IMR-90 (cell line): ENCODE results near the gene CASTOR1.

Source experiments
- BHLHE40 ChIP-seq: fragments of 150-350 bp; IDR thresholded peaks from 2 replicates; pipeline ENCODE4 v1.6.1; 2016; ENCODE audit warnings: mild to moderate bottlenecking, low read depth, low read length
- CHD1 ChIP-seq: IDR thresholded peaks from 2 replicates; pipeline ENCODE4 v1.6.1; 2012; ENCODE audit warnings: low read depth, low read length, improper control_type of control experiment
- FOS ChIP-seq: fragments of 150-350 bp; IDR thresholded peaks from 2 replicates; pipeline ENCODE4 v1.6.1; 2016; ENCODE audit warnings: low read depth, low read length
- MAFK ChIP-seq: IDR thresholded peaks from 2 replicates; pipeline ENCODE4 v1.6.1; 2012; ENCODE audit warnings: low read depth, low read length, improper control_type of control experiment
- MAZ ChIP-seq: IDR thresholded peaks from 2 replicates; pipeline ENCODE4 v1.6.1; 2012; ENCODE audit warnings: low read depth, mild to moderate bottlenecking, low read length, improper control_type of control experiment, moderate library complexity, borderline replicate concordance
- MXI1 ChIP-seq: IDR thresholded peaks from 2 replicates; pipeline ENCODE4 v1.6.1; 2012; ENCODE audit warnings: low read depth, mild to moderate bottlenecking, low read length, moderate library complexity, borderline replicate concordance
- NFE2L2 ChIP-seq: fragments of 150-350 bp; IDR thresholded peaks from 2 replicates; pipeline ENCODE4 v1.6.1; 2016; ENCODE audit warnings: low read depth, mild to moderate bottlenecking, low read length
- POLR2A ChIP-seq: IDR thresholded peaks from 2 replicates; pipeline ENCODE4 v1.6.1; 2012; ENCODE audit warnings: mild to moderate bottlenecking, low read depth, low read length
- RCOR1 ChIP-seq: IDR thresholded peaks from 2 replicates; pipeline ENCODE4 v1.6.1; 2012; ENCODE audit warnings: mild to moderate bottlenecking, low read length, improper control_type of control experiment; ENCODE audit not compliant: insufficient replicate concordance
- TF ChIP-seq, protein P1 (sequence below): conservative IDR thresholded peaks from 2 replicates; pipeline ENCODE4 v1.5.1; 2012; ENCODE audit warnings: mild to moderate bottlenecking, low read depth, low read length, improper control_type of control experiment
- TF ChIP-seq, protein P2 (sequence below): fragments of 150-350 bp; IDR thresholded peaks from 2 replicates; pipeline ENCODE4 v1.6.1; 2016; ENCODE audit warnings: low read depth, mild to moderate bottlenecking, low read length, moderate library complexity, borderline replicate concordance

DNA sequence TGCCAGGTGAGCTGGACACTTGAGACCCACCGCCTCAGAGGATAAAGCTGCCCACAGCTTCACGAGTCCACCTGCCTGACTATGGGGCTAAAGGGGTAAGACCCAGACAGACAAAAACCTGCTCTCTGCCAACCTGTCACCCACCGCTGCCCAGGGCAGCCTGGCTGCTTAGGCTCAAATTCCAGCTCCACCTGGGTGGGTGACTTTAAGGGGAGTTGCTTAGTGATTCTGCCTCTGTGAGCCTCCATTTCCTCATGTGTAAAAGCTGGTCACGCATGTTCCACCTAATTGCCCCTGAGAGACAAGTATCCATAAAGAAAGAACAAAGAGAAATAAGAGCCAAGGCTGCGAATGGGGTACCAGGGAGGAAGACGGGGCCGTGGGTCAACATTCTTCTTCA is 3.7 kb upstream of the CASTOR1 start:
- TF ChIP-seq NFE2L2: no peak
- TF ChIP-seq MXI1: no peak
- TF ChIP-seq, protein P1, sequence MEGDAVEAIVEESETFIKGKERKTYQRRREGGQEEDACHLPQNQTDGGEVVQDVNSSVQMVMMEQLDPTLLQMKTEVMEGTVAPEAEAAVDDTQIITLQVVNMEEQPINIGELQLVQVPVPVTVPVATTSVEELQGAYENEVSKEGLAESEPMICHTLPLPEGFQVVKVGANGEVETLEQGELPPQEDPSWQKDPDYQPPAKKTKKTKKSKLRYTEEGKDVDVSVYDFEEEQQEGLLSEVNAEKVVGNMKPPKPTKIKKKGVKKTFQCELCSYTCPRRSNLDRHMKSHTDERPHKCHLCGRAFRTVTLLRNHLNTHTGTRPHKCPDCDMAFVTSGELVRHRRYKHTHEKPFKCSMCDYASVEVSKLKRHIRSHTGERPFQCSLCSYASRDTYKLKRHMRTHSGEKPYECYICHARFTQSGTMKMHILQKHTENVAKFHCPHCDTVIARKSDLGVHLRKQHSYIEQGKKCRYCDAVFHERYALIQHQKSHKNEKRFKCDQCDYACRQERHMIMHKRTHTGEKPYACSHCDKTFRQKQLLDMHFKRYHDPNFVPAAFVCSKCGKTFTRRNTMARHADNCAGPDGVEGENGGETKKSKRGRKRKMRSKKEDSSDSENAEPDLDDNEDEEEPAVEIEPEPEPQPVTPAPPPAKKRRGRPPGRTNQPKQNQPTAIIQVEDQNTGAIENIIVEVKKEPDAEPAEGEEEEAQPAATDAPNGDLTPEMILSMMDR: no peak
- TF ChIP-seq, protein P2, sequence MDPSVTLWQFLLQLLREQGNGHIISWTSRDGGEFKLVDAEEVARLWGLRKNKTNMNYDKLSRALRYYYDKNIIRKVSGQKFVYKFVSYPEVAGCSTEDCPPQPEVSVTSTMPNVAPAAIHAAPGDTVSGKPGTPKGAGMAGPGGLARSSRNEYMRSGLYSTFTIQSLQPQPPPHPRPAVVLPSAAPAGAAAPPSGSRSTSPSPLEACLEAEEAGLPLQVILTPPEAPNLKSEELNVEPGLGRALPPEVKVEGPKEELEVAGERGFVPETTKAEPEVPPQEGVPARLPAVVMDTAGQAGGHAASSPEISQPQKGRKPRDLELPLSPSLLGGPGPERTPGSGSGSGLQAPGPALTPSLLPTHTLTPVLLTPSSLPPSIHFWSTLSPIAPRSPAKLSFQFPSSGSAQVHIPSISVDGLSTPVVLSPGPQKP: no peak
- TF ChIP-seq POLR2A: no peak
- no peak for TF ChIP-seq CHD1
- no peak for TF ChIP-seq MAFK
- TF ChIP-seq RCOR1: no peak
- TF ChIP-seq BHLHE40: no peak
- TF ChIP-seq FOS: no peak
- TF ChIP-seq MAZ: no peak
